ENCODE results near the gene GALNT17. TPM values are rescaled to one million over a fixed set of nuclear protein-coding genes. Genes with fewer than 3 reads are reported as not detected.
A peak's percentile ranks its signal among the peaks of the same experiment; 100 is the strongest.

GALNT17 gene
- total and polyA plus RNA-seq, 12 donors = 0.94 to 37.5 (median 8.1) TPM

- WGBS, 4 donors = 73 to 88% (median 82%) methylated on average over 1 of the region's 1 CpG
Measured at GRCh38 chr7:71649812-71650211, 517.9 kb downstream of the GALNT17 start.

GRCh38 chr7:71650653-71651337 lies 518.9 kb downstream of the GALNT17 start:
- 63 to 73% (median 70%) methylated on average over 2 of the region's 2 CpGs for WGBS, 4 donors
- H3K27me3 ChIP-seq = no peaks in the 10 kb centered on the region
- H3K4me3 ChIP-seq = no peak overlapping the region
- H3K9me3 ChIP-seq (replicated peaks in 1 of 3) = peaks cover 0 to 6% (median 0%) of the 10 kb centered on the region in 3 donors
- intact Hi-C loops (cut with DNase I) = no loop called here
- TF ChIP-seq POLR2A (IDR thresholded peaks at IDR 0.05) (no peak), CTCF (IDR thresholded peaks at IDR 0.05) (no peak)
- no peaks in the 10 kb centered on the region for H3K36me3 ChIP-seq (replicated peaks in 1 of 2)
- H3K27ac ChIP-seq = no peak overlapping the region
- no peak for DNase-seq
- H3K4me1 ChIP-seq (replicated peaks in 1 of 2) = no peaks in the 10 kb centered on the region

More at GRCh38 chr7:71649812-71650211, 517.9 kb downstream of the GALNT17 start:
- intact Hi-C loops (cut with DNase I) = no loop called here
- peaks cover 0 to 6% (median 0%) of the 10 kb centered on the region in 3 donors for H3K9me3 ChIP-seq (replicated peaks in 1 of 3)
- no peak overlapping the region for H3K4me3 ChIP-seq
- no peak for TF ChIP-seq POLR2A (IDR thresholded peaks at IDR 0.05)
- no peak for DNase-seq
- no peak overlapping the region for H3K27ac ChIP-seq
- H3K36me3 ChIP-seq (replicated peaks in 1 of 2) = no peaks in the 10 kb centered on the region
- H3K27me3 ChIP-seq = no peaks in the 10 kb centered on the region
- H3K4me1 ChIP-seq (replicated peaks in 1 of 2) = no peaks in the 10 kb centered on the region

- TF ChIP-seq POLR2A (IDR thresholded peaks at IDR 0.05) = no peak
- TF ChIP-seq CTCF (IDR thresholded peaks at IDR 0.05) = no peak
Measured at GRCh38 chr7:71652510-71652909, 520.6 kb downstream of the GALNT17 start.

GRCh38 chr7:71657386-71657785 lies 525.4 kb downstream of the GALNT17 start:
- DNase-seq = no peak
- Histone ChIP-seq H3K4me3 (no peak overlapping the region), H3K27ac (no peak overlapping the region), H3K27me3 (no peaks in the 10 kb centered on the region), H3K36me3 (replicated peaks in 1 of 2) (no peaks in the 10 kb centered on the region), H3K9me3 (replicated peaks in 1 of 3) (no peaks in the 10 kb centered on the region), H3K4me1 (replicated peaks in 1 of 2) (no peaks in the 10 kb centered on the region)
- TF ChIP-seq CTCF (IDR thresholded peaks at IDR 0.05) = no peak
- no peak for TF ChIP-seq POLR2A (IDR thresholded peaks at IDR 0.05)
- WGBS, 4 donors = 71 to 100% (median 84%) methylated on average over 1 of the region's 1 CpG
- intact Hi-C loops (cut with DNase I) = no loop called here

More at GRCh38 chr7:71652510-71652909, 520.6 kb downstream of the GALNT17 start:
- H3K4me3 ChIP-seq = no peak overlapping the region
- H3K27ac ChIP-seq = no peak overlapping the region
- intact Hi-C loops (cut with DNase I) = no loop called here
- H3K36me3 ChIP-seq (replicated peaks in 1 of 2) = no peaks in the 10 kb centered on the region
- H3K4me1 ChIP-seq (replicated peaks in 1 of 2) = no peaks in the 10 kb centered on the region
- no peaks in the 10 kb centered on the region for H3K27me3 ChIP-seq
- no peak for DNase-seq
- peaks cover 0 to 6% (median 0%) of the 10 kb centered on the region in 3 donors for H3K9me3 ChIP-seq (replicated peaks in 1 of 3)
- 77 to 84% (median 83%) methylated on average over 8 of the region's 8 CpGs for whole genome bisulfite sequencing, 4 donors

- Histone ChIP-seq H3K27me3 (no peaks in the 10 kb centered on the region), H3K4me1 (replicated peaks in 1 of 2) (no peaks in the 10 kb centered on the region), H3K4me3 (no peak overlapping the region), H3K36me3 (replicated peaks in 1 of 2) (no peaks in the 10 kb centered on the region), H3K27ac (no peak overlapping the region), H3K9me3 (replicated peaks in 1 of 3) (no peaks in the 10 kb centered on the region)
- TF ChIP-seq POLR2A (IDR thresholded peaks at IDR 0.05) (no peak), CTCF (IDR thresholded peaks at IDR 0.05) (no peak)
- intact Hi-C loops (cut with DNase I) = no loop called here
- DNase-seq = peak in 1 of 7 donors; percentile 6
- 88 to 100% (median 99%) methylated on average over 2 of the region's 2 CpGs for WGBS, 4 donors
Measured at GRCh38 chr7:71659622-71660021, 527.7 kb downstream of the GALNT17 start.
